HEK293T (cell line): ENCODE measurements around the gene POLR2C.

Experiments used
- CTCF ChIA-PET: fragments of 350-600 bp; formaldehyde crosslinking; extraction: SDS; loops from one replicate; lab custom pipeline; 2021; ENCODE audit warnings: antibody characterized with exemption, inconsistent platforms; lab: Yijun Ruan, JAX
- POLR2A ChIA-PET: fragments of 350-600 bp; formaldehyde crosslinking; extraction: SDS; loops from one replicate; lab custom pipeline; 2020; ENCODE audit warnings: antibody characterized with exemption, inconsistent platforms; lab: Yijun Ruan, JAX
- DNase-seq: peaks from one replicate; pipeline ENCODE4 v3.0.0; 2012; ENCODE audit warnings: mixed read lengths; ENCODE audit errors: extremely low spot score
- ARNT ChIP-seq: fragments of 450-650 bp; IDR thresholded peaks from 2 replicates; pipeline ENCODE4 v1.6.1; 2017; ENCODE audit warnings: mild to moderate bottlenecking
- BHLHE40 ChIP-seq: fragments of 450-650 bp; IDR thresholded peaks from 2 replicates; pipeline ENCODE4 v1.6.1; 2016; ENCODE audit warnings: mild to moderate bottlenecking, moderate library complexity, borderline replicate concordance
- CTBP1 ChIP-seq: fragments of 450-650 bp; IDR thresholded peaks from 2 replicates; pipeline ENCODE4 v1.6.1; 2016; ENCODE audit warnings: borderline replicate concordance
- ELF4 ChIP-seq: fragments of 450-650 bp; IDR thresholded peaks from 2 replicates; pipeline ENCODE4 v1.6.1; 2017; ENCODE audit warnings: antibody characterized with exemption
- FOXA1 ChIP-seq: fragments of 450-650 bp; IDR thresholded peaks from 2 replicates; pipeline ENCODE4 v1.6.1; 2016; ENCODE audit warnings: mild to moderate bottlenecking
- FOXK2 ChIP-seq: fragments of 450-650 bp; IDR thresholded peaks from 2 replicates; pipeline ENCODE4 v1.6.1; 2016; ENCODE audit warnings: mild to moderate bottlenecking
- FOXM1 ChIP-seq: fragments of 450-650 bp; IDR thresholded peaks from 2 replicates; pipeline ENCODE4 v1.6.1; 2017; ENCODE audit warnings: mild to moderate bottlenecking, borderline replicate concordance
- HDGF ChIP-seq: fragments of 450-650 bp; IDR thresholded peaks from 2 replicates; pipeline ENCODE4 v1.6.1; 2017; ENCODE audit warnings: antibody characterized with exemption, borderline replicate concordance
- L3MBTL2 ChIP-seq: fragments of 450-650 bp; conservative IDR thresholded peaks from 2 replicates; pipeline ENCODE4 v1.6.1; 2016; ENCODE audit warnings: mild to moderate bottlenecking
- LEF1 ChIP-seq: fragments of 450-650 bp; IDR thresholded peaks from 2 replicates; pipeline ENCODE4 v1.6.1; 2017; ENCODE audit warnings: mild to moderate bottlenecking, borderline replicate concordance
- NFRKB ChIP-seq: fragments of 450-650 bp; IDR thresholded peaks from 2 replicates; pipeline ENCODE4 v1.6.1; 2016; ENCODE audit warnings: mild to moderate bottlenecking, moderate library complexity
- SP1 ChIP-seq: fragments of 450-650 bp; IDR thresholded peaks from 2 replicates; pipeline ENCODE4 v1.6.1; 2017
- SUZ12 ChIP-seq: fragments of 450-650 bp; IDR thresholded peaks from 2 replicates; pipeline ENCODE4 v1.6.1; 2016; ENCODE audit warnings: mild to moderate bottlenecking
- TARDBP ChIP-seq: fragments of 450-650 bp; IDR thresholded peaks from 2 replicates; pipeline ENCODE4 v1.6.1; 2016
- ZNF384 ChIP-seq: fragments of 450-650 bp; IDR thresholded peaks from 2 replicates; pipeline ENCODE4 v1.6.1; 2016
- TF ChIP-seq, protein P1 (sequence below): fragments of 450-650 bp; IDR thresholded peaks from 2 replicates; pipeline ENCODE4 v1.6.1; 2016

Gene POLR2C

DNA sequence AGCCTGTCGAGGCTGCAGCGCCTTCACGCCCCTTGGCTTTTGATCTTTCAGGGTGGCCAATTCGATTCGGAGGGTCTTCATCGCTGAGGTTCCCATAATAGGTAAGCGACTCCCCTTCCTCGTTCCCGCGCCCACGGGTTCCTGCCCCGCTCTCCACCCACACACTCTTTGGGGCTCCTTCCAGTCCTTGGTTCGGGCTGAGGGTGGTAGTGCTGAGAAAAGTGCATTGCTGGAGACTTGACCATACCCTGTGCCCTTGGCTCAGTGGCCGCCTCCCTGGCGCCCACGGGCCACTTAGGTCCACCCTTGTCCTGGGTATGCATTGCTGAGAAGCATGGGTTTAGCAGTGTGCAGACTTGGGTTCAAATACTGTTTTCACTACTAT lies 491 bp downstream of the POLR2C start:
- ChIA-PET POLR2A (interaction anchor here (1.0 to 3.2 kb wide), 7 partner anchors 9 to 63 kb away, joined by 3 to 27 read pairs (median 5); partner anchors contain the start of genes CIAPIN1 and COQ9), CTCF (interaction anchor here (0.6 to 2.6 kb wide), 9 partner anchors 11 to 142 kb away, joined by 3 to 10 read pairs (median 4); partner anchors contain the start of genes CIAPIN1 and COQ9)
- TF ChIP-seq L3MBTL2: no peak
- TF ChIP-seq FOXA1: no peak
- no peak for DNase-seq

DNA sequence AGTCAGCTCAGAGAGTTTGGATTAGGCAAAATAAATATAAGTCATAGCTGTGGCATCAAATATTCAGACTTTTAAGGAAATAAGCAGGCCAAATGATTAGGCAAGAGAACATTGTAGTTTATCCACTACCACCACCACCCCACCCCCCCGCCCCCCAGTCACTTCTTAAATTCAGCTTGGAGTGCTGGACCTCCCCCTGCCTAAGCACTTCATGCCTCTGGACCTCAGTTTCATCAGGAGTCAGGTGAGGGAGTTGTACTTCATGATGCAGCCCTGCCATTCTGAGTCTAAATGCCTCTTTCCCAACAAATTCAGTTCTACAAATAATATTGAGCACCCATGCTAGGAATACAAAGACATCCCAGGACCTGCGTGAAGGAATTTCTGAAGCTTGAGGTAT lies 2.0 kb downstream of the POLR2C start:
- ChIA-PET CTCF (no interaction called here), POLR2A (interaction anchor here (0.6 to 1.3 kb wide), 2 partner anchors 12 to 17 kb away, joined by 3 read pairs; partner anchors contain the start of genes CIAPIN1 and COQ9)
- TF ChIP-seq SP1 (no peak), ZNF384 (no peak), NFRKB (no peak), FOXK2 (no peak), LEF1 (no peak), FOXA1 (no peak), FOXM1 (no peak), BHLHE40 (no peak), ELF4 (no peak)
- TF ChIP-seq, protein P1, sequence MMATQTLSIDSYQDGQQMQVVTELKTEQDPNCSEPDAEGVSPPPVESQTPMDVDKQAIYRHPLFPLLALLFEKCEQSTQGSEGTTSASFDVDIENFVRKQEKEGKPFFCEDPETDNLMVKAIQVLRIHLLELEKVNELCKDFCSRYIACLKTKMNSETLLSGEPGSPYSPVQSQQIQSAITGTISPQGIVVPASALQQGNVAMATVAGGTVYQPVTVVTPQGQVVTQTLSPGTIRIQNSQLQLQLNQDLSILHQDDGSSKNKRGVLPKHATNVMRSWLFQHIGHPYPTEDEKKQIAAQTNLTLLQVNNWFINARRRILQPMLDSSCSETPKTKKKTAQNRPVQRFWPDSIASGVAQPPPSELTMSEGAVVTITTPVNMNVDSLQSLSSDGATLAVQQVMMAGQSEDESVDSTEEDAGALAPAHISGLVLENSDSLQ: no peak
- no peak for DNase-seq

DNA sequence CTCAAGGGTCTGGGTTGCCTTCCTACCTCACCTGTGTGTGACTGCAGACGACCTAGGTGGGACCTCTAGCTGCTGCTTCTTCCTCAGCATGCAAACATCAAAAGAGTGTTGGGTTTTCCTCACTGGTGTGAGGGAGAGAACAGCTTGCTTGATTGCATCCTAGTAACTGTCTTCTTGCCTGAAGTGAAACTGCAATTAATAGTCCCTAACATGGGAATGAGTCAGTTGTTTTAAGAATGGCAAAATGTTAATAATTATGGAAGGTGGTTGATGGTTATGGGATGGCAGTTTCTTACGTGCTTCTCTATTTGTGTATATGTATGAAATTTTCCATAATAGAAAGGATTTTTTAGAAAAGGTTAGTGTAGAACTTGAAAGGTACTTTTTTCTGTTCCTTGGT lies 5.9 kb downstream of the POLR2C start:
- CTCF ChIA-PET: no interaction called here
- TF ChIP-seq HDGF (no peak), L3MBTL2 (no peak), FOXM1 (no peak), ELF4 (no peak)
- TF ChIP-seq, protein P1: no peak
- DNase-seq: no peak
- POLR2A ChIA-PET: no interaction called here

DNA sequence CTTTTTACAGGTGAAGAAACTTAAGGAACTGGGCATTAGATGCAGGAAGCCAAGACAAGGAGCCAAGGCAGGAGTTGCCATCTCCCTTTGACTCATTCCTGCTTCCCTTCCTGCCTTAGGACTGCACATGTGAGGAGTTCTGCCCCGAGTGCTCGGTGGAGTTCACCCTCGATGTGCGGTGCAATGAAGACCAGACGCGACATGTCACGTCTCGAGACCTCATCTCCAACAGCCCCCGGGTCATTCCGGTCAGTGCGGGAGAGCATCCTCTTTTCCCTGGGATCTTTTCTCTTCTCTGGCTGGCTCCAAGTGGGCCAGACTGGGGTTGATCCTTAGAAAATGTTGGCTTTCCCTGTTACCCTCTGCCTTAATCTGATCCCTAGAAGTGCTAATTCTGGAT lies 6.6 kb downstream of the POLR2C start:
- no peak for DNase-seq
- POLR2A ChIA-PET: interaction anchor here (1.3 kb wide), 1 partner anchor 22 kb away, joined by 5 read pairs; the partner anchor contains the start of genes CIAPIN1 and COQ9

DNA sequence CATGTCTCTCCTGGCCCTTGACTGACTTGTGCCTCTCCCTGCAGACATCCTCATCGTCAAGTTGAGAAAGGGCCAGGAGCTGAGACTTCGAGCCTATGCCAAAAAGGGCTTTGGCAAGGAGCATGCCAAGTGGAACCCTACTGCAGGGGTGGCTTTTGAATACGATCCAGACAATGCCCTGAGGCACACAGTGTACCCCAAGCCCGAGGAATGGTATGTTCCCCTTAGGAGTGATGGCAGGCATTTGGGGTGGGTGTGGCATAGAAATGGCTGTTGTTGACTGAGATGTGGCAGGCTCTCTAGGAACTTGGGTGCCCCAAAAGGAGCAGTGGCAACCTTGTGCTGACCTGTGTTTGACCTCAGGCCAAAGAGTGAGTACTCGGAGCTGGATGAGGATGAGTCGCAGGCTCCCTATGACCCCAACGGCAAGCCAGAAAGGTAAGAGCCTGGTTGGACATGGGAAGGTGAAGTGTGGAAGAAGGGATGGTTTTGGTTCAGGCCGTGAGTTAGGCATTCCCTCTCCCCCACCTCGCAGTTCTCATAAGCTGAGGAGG lies 7.5 kb downstream of the POLR2C start:
- ChIA-PET CTCF (no interaction called here), POLR2A (interaction anchor here (1.3 kb wide), 1 partner anchor 23 kb away, joined by 5 read pairs; the partner anchor contains the start of genes CIAPIN1 and COQ9)
- TF ChIP-seq BHLHE40 (no peak), FOXK2 (no peak), SP1 (no peak)
- TF ChIP-seq, protein P1: no peak
- DNase-seq: no peak

More for the DNA sequence above, 6.6 kb downstream of the POLR2C start:
- CTCF ChIA-PET: no interaction called here
- no peak for TF ChIP-seq ELF4
- TF ChIP-seq HDGF: no peak
- TF ChIP-seq FOXK2: no peak

DNA sequence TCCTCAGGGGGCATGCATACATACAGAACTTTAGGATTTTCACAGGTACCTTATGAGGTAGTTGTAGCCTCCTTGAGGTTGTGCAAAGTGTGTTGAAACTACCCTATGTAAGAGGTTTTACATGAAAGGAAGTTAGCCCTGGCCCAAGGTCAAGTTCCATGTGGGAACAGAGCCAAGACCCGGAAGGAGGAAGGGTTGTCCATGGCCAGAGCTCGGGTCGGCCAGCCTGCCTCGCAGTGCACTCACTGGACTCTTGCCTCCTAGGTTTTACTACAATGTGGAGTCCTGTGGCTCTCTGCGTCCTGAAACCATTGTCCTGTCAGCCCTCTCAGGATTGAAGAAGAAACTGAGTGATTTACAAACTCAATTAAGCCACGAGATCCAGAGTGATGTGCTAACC lies 8.2 kb downstream of the POLR2C start:
- POLR2A ChIA-PET: interaction anchor here (1.7 to 2.0 kb wide), 2 partner anchors 8 to 24 kb away, joined by 5 to 7 read pairs; partner anchors contain the start of genes CIAPIN1, COQ9 and POLR2C
- no peak for TF ChIP-seq SUZ12
- CTCF ChIA-PET: no interaction called here
- no peak for DNase-seq

DNA sequence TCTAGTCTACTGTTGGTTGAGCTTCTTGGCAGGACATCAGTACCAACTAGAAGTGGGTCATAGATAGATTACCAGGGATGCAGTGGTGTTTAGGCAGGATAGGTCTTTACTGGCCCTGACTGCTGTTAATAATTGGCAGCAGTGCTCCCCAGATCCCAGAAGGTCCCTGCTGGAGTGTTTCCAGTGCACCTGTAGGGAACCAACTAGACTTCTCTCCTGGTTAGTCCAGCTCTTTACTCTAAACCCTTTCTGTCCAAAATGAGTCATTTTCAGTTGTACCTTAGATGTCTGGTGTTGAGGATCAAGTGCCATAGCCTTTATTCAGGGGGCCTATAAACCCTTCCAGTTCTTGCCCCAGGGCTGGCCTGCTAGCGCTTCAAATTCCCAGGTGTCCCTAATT lies 8.7 kb downstream of the POLR2C start:
- DNase-seq: no peak
- ChIA-PET POLR2A (interaction anchor here (1.7 to 2.0 kb wide), 2 partner anchors 9 to 24 kb away, joined by 5 to 7 read pairs; partner anchors contain the start of genes CIAPIN1, COQ9 and POLR2C), CTCF (interaction anchor here (1.1 kb wide), 1 partner anchor 49 kb away, joined by 4 read pairs; no protein-coding TSS in a partner anchor)
- TF ChIP-seq ZNF384 (no peak), SUZ12 (no peak), FOXA1 (no peak), SP1 (no peak), BHLHE40 (no peak), HDGF (no peak), ARNT (no peak), NFRKB (no peak), TARDBP (no peak), FOXM1 (no peak), L3MBTL2 (no peak), ELF4 (no peak), LEF1 (no peak), CTBP1 (no peak)
- TF ChIP-seq, protein P1: no peak
